Mucosa of rectum (tissue), 2 donors: ENCODE measurements around the gene CEACAM19.
"Not testable (repeated sequence)": the region's sequence is repeated elsewhere in the genome, so short reads cannot be mapped to it uniquely, and the experiment has no call there.

Experiments used
- H3K27ac ChIP-seq, 2 donors: one replicate each; pipeline ENCODE4 v1.7.0; 2013; ENCODE audit warnings: inconsistent platforms in 2 of 2, low read depth in 2 of 2, low read length in 2 of 2
- H3K27me3 ChIP-seq, 2 donors: one replicate each; pipeline ENCODE4 v1.7.0; 2013; ENCODE audit warnings: low read length in 2 of 2; ENCODE audit not compliant: control insufficient read depth in 2 of 2, insufficient read depth in 2 of 2
- H3K36me3 ChIP-seq, 2 donors: one replicate each; pipeline ENCODE4 v1.7.0; 2013; ENCODE audit warnings: low read length in 2 of 2; ENCODE audit not compliant: control insufficient read depth in 2 of 2, insufficient read depth in 2 of 2
- H3K4me1 ChIP-seq, 2 donors: one replicate each; pipeline ENCODE4 v1.7.0; 2013; ENCODE audit warnings: low read length in 2 of 2, mild to moderate bottlenecking in 1 of 2; ENCODE audit not compliant: control insufficient read depth in 2 of 2, insufficient read depth in 2 of 2
- H3K4me3 ChIP-seq, 2 donors: one replicate each; pipeline ENCODE4 v1.7.0; 2013; ENCODE audit warnings: low read length in 2 of 2
- H3K9ac ChIP-seq, 2 donors: one replicate each; pipeline ENCODE4 v1.7.0; 2013; ENCODE audit warnings: low read length in 2 of 2, low read depth in 1 of 2, mild to moderate bottlenecking in 1 of 2
- H3K9me3 ChIP-seq, 2 donors: one replicate each; pipeline ENCODE4 v1.7.0; 2013; ENCODE audit warnings: low read length in 2 of 2; ENCODE audit not compliant: control insufficient read depth in 2 of 2
- donor health status: healthy.
- donor health status: Normal muscosa, but diverticular disease.

CEACAM19 gene

GRCh38 chr19:44707794-44708193 is 36.5 kb downstream of the CEACAM19 start:
- Histone ChIP-seq H3K27me3 (peaks cover 0 to under 1% of the 10 kb centered on the region in 2 donors), H3K4me1 (no peaks in the 10 kb centered on the region), H3K9ac (no peak overlapping the region), H3K9me3 (no peaks in the 10 kb centered on the region), H3K36me3 (peaks cover 0 to 2% of the 10 kb centered on the region in 2 donors), H3K27ac (no peak overlapping the region), H3K4me3 (no peak overlapping the region)

GRCh38 chr19:44708940-44709339 is 37.7 kb downstream of the CEACAM19 start:
- no peak overlapping the region for H3K27ac ChIP-seq
- peaks cover 0 to 2% of the 10 kb centered on the region in 2 donors for H3K36me3 ChIP-seq
- H3K4me1 ChIP-seq, result no peaks in the 10 kb centered on the region
- H3K9me3 ChIP-seq, result no peaks in the 10 kb centered on the region
- no peak overlapping the region for H3K4me3 ChIP-seq
- no peak overlapping the region for H3K9ac ChIP-seq
- no peaks in the 10 kb centered on the region for H3K27me3 ChIP-seq

GRCh38 chr19:44709434-44710266 is 38.4 kb downstream of the CEACAM19 start:
- H3K36me3 ChIP-seq, H3K27ac ChIP-seq, H3K4me3 ChIP-seq, H3K27me3 ChIP-seq, H3K9me3 ChIP-seq, H3K4me1 ChIP-seq, H3K9ac ChIP-seq: not testable (repeated sequence)

DNA sequence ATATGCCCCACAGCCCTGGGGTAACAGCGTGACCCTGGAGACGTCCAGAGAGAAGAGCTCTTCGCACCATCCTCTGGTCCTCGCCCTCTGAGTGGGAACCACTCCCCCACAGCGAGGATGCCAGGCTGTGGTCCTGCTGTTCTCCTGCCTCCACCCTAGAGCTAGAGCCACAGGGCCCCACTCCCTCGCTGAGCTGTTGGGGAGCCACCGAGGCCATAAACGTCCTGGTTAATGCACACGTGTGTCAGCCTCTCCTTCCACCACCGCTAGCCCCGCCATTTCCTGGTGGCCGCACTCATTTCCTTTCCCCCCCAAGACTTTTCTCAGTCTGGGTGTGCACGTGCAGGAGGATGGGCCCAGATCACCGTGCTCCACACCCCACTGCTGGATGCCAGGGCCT is 39.2 kb downstream of the CEACAM19 start:
- H3K27me3 ChIP-seq, result no peaks in the 10 kb centered on the region
- no peak overlapping the region for H3K4me3 ChIP-seq
- H3K9ac ChIP-seq, result no peak overlapping the region
- H3K9me3 ChIP-seq, result peaks cover 0 to 5% of the 10 kb centered on the region in 2 donors
- peaks cover 0 to 6% of the 10 kb centered on the region in 2 donors for H3K36me3 ChIP-seq
- no peak overlapping the region for H3K27ac ChIP-seq
- no peaks in the 10 kb centered on the region for H3K4me1 ChIP-seq

- Histone ChIP-seq H3K4me1 (no peaks in the 10 kb centered on the region), H3K27ac (no peak overlapping the region), H3K9me3 (peaks cover 0 to 5% of the 10 kb centered on the region in 2 donors), H3K4me3 (no peak overlapping the region), H3K36me3 (peaks cover 0 to 6% of the 10 kb centered on the region in 2 donors), H3K27me3 (no peaks in the 10 kb centered on the region), H3K9ac (no peak overlapping the region)
These were observed 41.7 kb downstream of the CEACAM19 start for GRCh38 chr19:44712864-44713515.

GRCh38 chr19:44714597-44715169 is 43.4 kb downstream of the CEACAM19 start:
- H3K9me3 ChIP-seq, result peaks cover 0 to 5% of the 10 kb centered on the region in 2 donors
- H3K4me3 ChIP-seq, result no peak overlapping the region
- no peak overlapping the region for H3K27ac ChIP-seq
- peaks cover 12 to 13% of the 10 kb centered on the region in 2 donors for H3K4me1 ChIP-seq
- H3K9ac ChIP-seq, result no peak overlapping the region
- no peaks in the 10 kb centered on the region for H3K27me3 ChIP-seq
- H3K36me3 ChIP-seq, result peaks cover 0 to 3% of the 10 kb centered on the region in 2 donors

DNA sequence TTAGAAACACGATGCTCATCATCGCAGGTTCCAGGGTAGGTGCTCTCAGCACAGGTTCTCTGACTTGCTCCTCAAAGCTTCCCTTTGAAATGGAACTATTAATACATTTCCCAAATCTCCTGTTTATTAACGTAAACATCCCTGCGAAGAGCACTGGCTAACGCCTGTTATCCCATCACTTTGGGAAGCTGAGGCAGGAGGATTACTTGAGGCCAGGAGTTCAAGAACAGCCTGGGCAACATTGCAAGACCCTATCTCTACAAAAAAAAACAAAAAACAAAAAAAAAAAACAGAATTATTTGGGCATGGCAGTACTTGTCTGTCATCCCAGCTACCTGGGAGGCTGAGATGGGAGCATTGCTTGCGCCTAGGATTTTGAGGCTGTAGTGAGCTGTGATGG is 46.3 kb downstream of the CEACAM19 start:
- Histone ChIP-seq H3K9ac (no peak overlapping the region), H3K36me3 (peaks cover 0 to 3% of the 10 kb centered on the region in 2 donors), H3K27ac (no peak overlapping the region), H3K9me3 (peaks cover 0 to 5% of the 10 kb centered on the region in 2 donors), H3K27me3 (no peaks in the 10 kb centered on the region), H3K4me1 (peaks cover 16 to 20% of the 10 kb centered on the region in 2 donors), H3K4me3 (no peak overlapping the region)

DNA sequence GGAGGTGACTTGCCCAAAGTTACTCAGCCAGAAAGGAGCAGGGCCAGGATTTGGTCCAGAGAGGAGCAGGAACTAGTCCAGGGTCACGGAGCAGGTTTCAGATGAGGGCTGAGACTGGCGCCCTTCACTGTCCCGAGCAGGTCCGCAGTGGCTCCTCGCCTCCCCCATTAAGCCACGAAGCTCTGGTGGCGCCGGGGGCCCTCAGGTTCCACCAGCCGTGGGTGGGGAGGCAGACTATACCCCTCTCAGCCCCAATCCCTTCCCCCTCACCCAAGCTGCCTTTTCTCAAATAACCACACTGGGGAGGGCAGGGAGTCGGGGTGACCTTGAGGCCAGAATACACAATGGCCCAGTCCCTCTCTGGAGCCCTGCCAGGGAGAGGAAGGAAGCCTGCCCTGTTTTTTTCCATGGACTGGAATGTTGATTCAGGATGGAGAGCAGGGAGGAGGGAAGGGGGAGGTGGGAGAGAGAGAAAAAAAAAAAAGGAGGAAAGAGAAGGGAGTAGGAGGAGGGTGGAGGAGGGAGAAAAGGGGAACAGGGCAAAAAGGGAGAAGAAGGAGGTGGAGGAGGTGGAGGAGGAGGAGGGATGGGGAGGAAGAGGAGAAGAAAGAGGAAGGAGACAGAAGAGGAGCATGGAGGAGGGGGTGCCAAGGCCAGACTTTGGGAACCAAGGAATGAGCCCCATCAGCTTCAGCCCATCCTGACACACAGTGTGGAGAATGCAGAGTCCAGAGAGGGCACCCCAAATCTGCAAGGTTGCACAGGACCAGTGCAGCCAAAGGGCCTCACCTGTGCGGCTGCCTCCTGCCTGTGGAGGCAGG is 47.4 kb downstream of the CEACAM19 start:
- H3K9ac ChIP-seq, result peak overlapping the region; percentile 52 to 61
- H3K27me3 ChIP-seq, result no peaks in the 10 kb centered on the region
- peaks cover 0 to 5% of the 10 kb centered on the region in 2 donors for H3K9me3 ChIP-seq
- peaks cover 21 to 28% of the 10 kb centered on the region in 2 donors for H3K4me1 ChIP-seq
- H3K4me3 ChIP-seq, result no peak overlapping the region
- peak overlapping the region; percentile 78 to 83 for H3K27ac ChIP-seq
- H3K36me3 ChIP-seq, result peaks cover 0 to 3% of the 10 kb centered on the region in 2 donors

GRCh38 chr19:44719262-44719701 is 48.0 kb downstream of the CEACAM19 start:
- H3K9ac ChIP-seq, result no peak overlapping the region
- H3K4me1 ChIP-seq, result peaks cover 27 to 35% of the 10 kb centered on the region in 2 donors
- peaks cover 0 to 5% of the 10 kb centered on the region in 2 donors for H3K9me3 ChIP-seq
- no peaks in the 10 kb centered on the region for H3K27me3 ChIP-seq
- no peak overlapping the region for H3K4me3 ChIP-seq
- H3K36me3 ChIP-seq, result peaks cover 0 to 3% of the 10 kb centered on the region in 2 donors
- H3K27ac ChIP-seq, result peak overlapping the region; percentile 34 to 83
